Inferior parietal cortex (tissue), 1 donor: Measurements from ENCODE around the gene SEC63.
"Not testable (repeated sequence)": the region's sequence is repeated elsewhere in the genome, so short reads cannot be mapped to it uniquely, and the experiment has no call there.

Source experiments
- DNase-seq: peaks from one replicate; pipeline ENCODE4 v3.0.0-alpha.2; 2016; ENCODE audit errors: extremely low spot score

The SEC63 gene

GRCh38 chr6:107972413-107973096, 14.5 kb upstream of the SEC63 start:
- DNase-seq: no peak

DNA sequence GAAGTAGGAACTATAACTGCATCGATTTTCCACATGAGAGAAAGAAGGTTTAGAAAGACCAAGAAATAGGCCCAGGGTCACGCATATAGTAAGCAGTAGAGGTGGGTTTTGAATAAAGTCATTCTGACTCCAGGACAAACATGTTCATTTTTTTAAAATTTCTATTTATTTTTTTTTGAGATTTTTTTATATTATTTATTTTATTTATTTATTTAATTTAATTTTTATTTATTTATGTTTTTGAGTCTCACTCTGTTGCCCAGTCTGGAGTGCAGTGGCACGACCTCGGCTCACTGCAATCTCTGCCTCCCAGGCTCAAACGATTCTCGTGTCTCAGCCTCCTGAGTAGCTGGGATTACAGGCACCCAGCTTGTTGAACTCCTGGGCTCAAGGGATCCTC, 13.2 kb upstream of the SEC63 start:
- no peak for DNase-seq

- no peak for DNase-seq
These were observed 12.2 kb upstream of the SEC63 start for GRCh38 chr6:107970255-107970654.

DNA sequence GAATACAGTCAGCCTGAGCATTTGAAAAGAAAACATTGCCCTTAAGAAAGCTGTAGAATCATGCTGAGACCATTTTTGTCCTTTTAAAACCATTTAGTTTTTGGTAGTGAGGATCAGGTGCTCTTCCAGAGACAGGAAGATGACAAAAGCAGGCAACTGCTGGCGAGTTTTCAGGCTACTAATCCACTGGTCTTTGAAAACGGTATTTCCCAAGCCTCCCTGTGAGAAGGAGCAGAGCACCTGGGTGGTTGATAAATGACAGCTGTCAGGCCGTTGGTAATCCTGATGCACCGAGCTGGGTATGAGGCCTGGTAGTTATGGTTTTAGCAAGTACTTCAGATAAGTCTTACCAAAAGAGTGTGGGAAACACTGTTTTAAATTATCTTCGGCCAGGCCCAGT, 10.1 kb upstream of the SEC63 start:
- DNase-seq: no peak

DNA sequence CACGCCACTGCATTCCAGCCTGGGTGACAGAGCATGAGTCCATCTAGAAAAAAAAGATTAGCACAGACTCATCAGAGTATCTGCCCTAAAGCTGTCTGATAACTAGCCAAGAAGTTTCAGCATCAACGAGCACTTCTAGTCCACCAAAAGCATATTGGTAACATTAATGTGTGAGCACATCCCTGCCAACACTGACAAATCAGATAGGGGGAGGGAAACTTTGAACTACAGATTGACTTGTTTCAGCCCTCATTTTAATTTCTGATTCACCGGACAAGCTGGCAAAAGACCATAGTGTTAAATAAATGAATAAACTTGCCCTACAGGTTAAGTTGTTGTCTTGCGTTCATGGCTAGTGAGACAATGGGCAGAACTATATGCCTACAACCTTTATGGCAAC, 7.7 kb upstream of the SEC63 start:
- DNase-seq: no peak

DNA sequence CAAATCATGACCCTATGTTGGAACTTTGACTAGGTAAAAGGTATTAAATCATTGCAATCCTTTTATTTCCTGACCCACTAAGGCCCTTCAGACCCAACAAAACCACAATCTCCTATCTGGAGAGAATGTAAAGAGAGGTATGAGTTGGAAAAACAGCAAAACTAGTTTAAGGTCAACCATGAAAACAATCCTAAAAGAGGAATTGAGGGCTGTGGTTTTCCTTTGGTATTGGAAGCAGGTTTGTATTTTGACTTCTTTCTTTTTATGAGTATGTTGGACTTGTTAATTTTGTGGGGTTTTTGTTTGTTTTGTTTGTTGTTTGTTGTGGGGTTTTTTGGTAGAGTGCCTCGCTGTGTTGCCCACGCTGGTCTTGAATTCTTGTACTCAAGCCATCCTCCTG, 4.7 kb upstream of the SEC63 start:
- DNase-seq: no peak

DNA sequence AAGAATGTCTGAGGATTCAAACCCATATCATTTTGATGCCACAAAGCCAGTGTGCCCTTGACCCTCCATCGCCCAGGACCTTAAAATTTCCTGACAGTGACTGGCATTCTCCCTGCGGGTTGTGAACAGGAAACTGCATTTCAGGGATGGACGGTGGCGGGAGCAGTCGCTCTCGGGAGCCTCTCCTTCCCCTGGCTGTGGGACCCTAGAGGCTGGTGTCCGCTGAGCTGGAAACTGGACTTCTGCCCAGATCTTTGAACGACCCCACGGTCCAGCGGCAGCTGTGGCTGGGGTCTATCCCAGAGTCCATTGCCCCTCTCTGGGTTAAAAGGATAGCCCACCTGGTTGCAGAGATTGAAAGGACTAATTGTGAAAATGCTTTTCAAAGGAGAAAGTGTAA, 1.4 kb upstream of the SEC63 start:
- DNase-seq: no peak

- DNase-seq: not testable (repeated sequence)
These were observed 818 bp upstream of the SEC63 start for GRCh38 chr6:107958689-107959362.

DNA sequence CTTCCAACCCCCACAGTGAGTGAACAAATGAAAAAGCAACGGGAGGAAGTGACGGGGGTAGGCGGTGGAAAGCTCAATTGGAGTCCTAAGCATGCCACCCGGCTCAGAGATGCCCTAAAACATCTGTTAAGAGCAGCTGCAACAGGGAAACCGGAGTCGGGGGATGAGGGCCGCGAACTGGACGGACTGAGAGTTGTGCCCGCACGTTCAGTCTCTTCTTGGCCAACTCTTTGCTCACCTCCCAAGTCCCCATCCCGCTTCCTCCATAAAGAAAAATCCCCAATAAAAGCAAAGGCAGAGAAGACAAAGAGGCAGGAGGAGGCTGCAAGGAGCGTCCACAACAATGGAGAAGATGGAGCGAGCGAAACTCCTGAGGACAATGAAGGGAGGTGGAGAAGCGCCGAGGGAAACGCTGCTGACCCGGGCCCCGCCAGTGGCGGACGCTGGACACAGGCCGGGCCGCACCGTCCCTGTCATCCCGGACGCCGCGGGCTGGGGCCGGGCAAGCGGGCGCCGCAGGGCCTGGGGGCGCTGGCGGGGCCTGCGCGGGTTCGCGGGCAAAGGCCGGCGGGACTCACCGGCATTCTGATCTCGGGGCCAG, 600 bp downstream of the SEC63 start:
- peak; percentile 47 for DNase-seq

DNA sequence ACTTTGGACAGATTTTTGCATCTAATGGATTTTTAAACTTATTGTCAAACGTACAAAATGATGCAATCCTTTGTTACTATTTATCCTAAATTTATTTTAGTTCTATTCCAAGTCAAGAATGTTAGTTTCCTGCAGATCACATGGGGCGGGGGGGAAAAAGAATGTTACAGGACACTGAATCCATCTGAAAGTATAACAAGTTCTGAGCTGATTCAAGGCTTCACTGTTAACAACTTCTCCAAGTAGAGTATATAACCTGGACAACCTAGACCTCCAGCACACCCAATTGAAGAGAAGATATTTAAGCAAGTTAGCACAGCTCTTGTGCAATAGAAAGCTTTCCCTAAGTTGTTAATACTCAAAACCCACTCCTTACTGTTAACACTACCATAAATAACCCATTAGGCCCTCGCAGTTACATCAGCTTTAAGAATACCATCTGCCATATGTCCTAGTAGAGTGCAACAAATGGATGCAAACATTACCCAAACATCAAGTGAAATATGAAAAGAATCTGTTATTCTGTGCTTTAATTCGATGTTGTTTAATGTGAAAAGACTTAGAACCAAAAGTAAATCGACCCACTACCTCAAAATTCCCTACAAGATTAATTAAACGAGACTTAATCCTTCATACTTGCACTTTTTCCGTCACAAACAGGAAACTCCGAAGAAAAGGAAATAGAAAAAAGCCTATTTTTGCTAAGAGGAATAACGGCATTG, 1.3 kb downstream of the SEC63 start:
- DNase-seq: no peak

DNA sequence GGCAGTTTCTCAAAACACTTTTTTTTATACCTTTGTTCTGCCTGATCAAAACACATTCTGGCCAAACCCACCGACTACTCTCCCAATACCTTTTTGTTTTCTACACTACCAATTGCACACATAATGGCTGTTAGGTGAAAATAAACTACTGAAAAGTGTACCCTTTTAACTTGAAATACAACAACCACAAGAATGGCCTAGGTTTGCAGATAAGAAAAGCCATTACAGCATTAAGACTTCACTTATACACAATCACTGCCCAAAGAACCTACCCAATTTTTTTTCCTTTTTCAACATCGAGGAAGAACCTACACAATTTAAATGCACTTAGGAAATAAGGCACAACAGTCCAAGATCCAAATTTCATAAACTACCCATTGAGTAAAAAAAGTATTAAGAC, 1.8 kb downstream of the SEC63 start:
- DNase-seq: no peak

- DNase-seq: not testable (repeated sequence)
These were observed 4.1 kb downstream of the SEC63 start for GRCh38 chr6:107953858-107954414.

DNA sequence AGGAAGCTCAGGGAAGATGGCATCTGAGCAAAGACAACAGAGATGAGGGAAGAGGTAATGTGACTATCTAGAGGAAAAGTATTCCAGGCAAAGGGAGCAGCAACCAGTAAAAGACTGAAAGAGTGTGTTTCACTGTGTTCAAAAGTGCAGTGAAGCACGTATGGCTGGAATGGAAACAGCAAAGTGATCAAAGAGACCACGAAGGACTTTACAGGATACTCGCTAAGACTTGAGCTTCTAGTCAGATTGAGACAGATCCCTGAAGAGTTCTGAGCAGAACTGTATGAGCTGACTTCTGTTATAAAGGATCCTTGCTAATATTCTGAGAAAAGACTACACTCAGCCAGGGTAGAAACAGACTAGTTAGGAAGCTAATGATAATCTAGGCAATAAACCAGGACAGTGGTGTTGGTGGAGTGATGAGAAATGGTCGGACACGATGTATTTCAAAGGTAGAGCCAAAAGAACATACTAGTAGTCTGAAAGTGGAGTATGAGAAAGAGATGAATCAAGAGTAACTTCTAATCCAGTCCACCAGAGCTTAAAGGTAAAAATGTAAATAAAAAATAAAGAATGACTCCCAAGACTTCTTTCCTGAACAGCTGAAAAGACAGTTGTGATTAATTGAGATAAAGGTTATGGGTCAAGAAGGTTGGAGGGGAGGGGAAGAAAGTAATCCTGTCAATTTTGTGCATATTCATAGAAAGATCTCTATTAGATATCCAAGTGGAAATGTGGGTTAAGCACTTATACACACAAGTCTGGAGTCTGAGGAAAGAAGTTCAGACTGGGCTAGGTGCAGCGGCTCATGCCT, 14.2 kb downstream of the SEC63 start:
- DNase-seq: no peak

DNA sequence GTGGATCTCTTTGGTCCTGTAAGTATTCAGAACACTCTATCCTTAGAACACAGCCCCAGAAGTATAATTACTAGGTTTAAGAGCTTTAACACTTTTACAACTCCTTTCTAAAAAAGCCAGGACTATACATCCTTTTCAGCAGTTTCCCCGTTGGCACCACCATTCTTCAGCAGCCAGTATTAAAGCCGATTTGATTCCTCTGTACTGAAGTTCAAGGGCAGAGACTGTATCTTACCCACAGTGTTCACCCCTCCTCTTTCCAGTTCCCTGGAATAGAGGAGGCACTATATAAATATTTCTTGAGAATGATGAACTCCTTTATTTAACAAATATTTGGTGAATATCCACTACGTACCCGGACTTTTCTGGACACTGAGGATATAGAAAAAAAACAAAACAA, 15.9 kb downstream of the SEC63 start:
- DNase-seq: no peak

GRCh38 chr6:107941627-107942026, 16.4 kb downstream of the SEC63 start:
- DNase-seq: no peak

DNA sequence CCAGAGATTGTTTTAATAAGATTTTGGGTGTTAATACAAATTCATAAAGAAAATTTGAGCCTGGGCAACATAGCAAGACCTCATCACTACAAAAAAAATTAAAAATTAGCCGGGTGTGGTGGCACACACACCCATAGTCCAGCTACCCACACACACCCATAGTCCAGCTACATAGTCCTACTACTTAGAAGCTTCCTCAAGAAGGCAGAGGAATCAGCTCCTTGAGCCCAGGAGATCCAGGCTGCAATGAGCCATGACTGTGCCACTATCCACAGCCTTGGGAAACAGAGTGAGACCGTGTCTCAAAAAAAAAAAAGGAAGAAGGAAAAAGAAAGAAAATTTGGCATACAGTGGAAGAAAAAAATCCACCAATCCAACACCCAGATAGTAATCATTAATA, 16.8 kb downstream of the SEC63 start:
- no peak for DNase-seq

DNA sequence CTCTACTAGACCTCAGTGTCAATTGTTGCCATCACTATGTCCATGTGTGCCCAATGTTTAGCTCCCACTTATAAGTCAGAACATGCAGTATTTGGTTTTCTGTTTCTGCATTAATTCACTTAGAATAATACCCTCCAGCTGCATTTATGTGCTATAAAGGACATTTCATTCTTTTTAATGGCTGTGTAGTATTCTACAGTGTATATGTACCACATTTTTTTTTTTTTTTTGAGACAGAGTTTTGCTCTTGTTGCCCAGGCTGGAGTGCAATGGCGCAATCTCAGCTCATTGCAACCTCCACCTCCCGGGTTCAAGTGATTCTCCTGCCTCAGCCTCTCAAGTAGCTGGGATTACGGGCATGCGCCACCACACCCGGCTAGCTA, 21.1 kb downstream of the SEC63 start:
- not testable (repeated sequence) for DNase-seq

DNA sequence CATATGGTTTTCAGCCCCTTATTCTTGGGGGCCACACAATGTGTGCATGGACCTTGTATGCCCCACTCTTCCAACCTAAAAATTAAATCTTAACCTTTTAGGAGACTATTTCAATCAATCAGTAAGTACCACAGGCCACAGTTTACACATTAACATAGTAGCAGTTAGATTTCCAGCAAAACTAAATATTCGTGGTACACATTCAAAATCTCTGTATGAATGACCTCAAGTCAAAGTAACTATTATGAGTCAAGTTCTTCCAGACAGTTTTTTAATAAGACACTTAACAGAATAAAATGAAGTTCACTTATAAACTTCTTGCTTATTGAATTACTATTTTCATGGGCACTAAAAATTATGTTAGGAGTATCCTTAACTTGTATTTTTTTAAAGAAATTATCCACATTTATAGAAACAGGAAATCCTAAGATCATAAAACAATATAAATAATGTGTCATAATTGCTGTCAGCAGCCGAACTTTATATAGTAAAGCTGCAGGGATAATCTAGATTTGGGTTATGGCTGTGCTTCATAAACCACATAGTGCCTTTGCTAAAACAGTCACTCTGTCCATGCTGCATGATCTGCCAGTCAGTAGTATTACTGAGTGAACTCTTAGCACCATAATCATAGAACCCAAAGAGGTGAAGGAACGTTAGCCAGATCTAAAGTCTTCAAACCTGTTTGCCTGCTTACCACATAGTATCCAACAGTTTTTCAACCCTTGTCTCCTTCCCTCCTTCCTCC, 21.7 kb downstream of the SEC63 start:
- no peak for DNase-seq

GRCh38 chr6:107934229-107934628, 23.8 kb downstream of the SEC63 start:
- not testable (repeated sequence) for DNase-seq

GRCh38 chr6:107932580-107932979, 25.4 kb downstream of the SEC63 start:
- DNase-seq: no peak

DNA sequence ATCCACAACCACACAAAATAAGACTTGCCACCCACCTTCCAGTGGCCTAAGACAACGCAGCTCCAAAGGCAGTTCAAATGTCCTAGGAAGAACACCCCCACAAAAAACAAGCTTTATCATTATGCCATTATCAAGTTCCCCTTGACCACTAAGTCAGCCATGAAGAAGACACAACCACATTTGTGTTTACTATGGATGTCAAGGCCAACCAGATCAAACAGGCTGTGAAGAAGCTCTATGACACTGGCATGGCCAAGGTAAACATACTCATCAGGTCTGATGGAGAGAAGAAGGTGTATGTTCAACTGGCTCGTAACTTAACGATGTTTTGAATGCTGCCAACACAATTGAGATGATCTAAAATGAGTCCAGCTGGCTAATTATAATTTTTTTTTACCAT, 26.1 kb downstream of the SEC63 start:
- no peak for DNase-seq
